Mesenchymal stem cell (in vitro differentiated cells and primary cell): ENCODE measurements around the gene CRB1.

ENCODE experiments used
- DNase-seq: peaks from one replicate; pipeline ENCODE4 v3.0.0-alpha.2; 2013
- H2AFZ ChIP-seq: one replicate; pipeline ENCODE4 v1.6.1; 2013; ENCODE audit warnings: low read depth, mild to moderate bottlenecking, control low read depth, inconsistent platforms, low read length, moderate library complexity
- H2AK5ac ChIP-seq: 2 replicates; pipeline ENCODE4 v1.6.1; 2013; ENCODE audit warnings: low read length, moderate library complexity, mild to moderate bottlenecking, inconsistent platforms; ENCODE audit not compliant: severe bottlenecking
- H2BK120ac ChIP-seq: one replicate; pipeline ENCODE4 v1.6.1; 2013; ENCODE audit warnings: low read depth, mild to moderate bottlenecking, inconsistent platforms, low read length, moderate library complexity
- H2BK12ac ChIP-seq, 2 experiments: one replicate each; pipeline ENCODE4 v1.6.1; 2013; ENCODE audit warnings: inconsistent platforms in 2 of 2, low read length in 2 of 2, mild to moderate bottlenecking in 2 of 2, moderate library complexity in 2 of 2, control low read depth in 1 of 2
- H2BK15ac ChIP-seq: one replicate; pipeline ENCODE4 v1.6.1; 2013; ENCODE audit warnings: mild to moderate bottlenecking, low read depth, inconsistent platforms; ENCODE audit not compliant: poor library complexity, severe bottlenecking
- H2BK5ac ChIP-seq: 2 replicates; pipeline ENCODE4 v1.6.1; 2013; ENCODE audit warnings: low read depth, mild to moderate bottlenecking, low read length, control low read depth, inconsistent platforms; ENCODE audit not compliant: poor library complexity, severe bottlenecking
- H3K14ac ChIP-seq, 2 experiments: one replicate each; pipeline ENCODE4 v1.6.1; 2013; ENCODE audit warnings: inconsistent platforms in 2 of 2, low read length in 2 of 2, control low read depth in 1 of 2, mild to moderate bottlenecking in 1 of 2, moderate library complexity in 1 of 2
- H3K18ac ChIP-seq, 2 experiments: one replicate each; pipeline ENCODE4 v1.6.1; 2013; ENCODE audit warnings: inconsistent platforms in 2 of 2, low read length in 2 of 2, control low read depth in 1 of 2, low read depth in 1 of 2, mild to moderate bottlenecking in 1 of 2
- H3K23ac ChIP-seq, 2 experiments: one replicate each; pipeline ENCODE4 v1.6.1; 2013; ENCODE audit warnings: inconsistent platforms in 2 of 2, low read length in 2 of 2, mild to moderate bottlenecking in 2 of 2, moderate library complexity in 2 of 2, control low read depth in 1 of 2
- H3K27ac ChIP-seq: 2 replicates; pipeline ENCODE4 v1.5.1; 2013; ENCODE audit warnings: mild to moderate bottlenecking, moderate library complexity, low read length, control low read depth, inconsistent platforms; ENCODE audit not compliant: poor library complexity, severe bottlenecking
- H3K27me3 ChIP-seq, 2 experiments: 2 replicates each; pipeline versions ENCODE4 v1.6.1 to v1.7.0; 2013; ENCODE audit warnings: low read length in 2 of 2, mild to moderate bottlenecking in 2 of 2, moderate library complexity in 2 of 2, control low read depth in 1 of 2, inconsistent platforms in 1 of 2; ENCODE audit not compliant: control insufficient read depth in 1 of 2, insufficient read depth in 1 of 2
- H3K36me3 ChIP-seq, 2 experiments: 2 replicates each; pipeline versions ENCODE4 v1.6.1 to v1.7.0; 2013; ENCODE audit warnings: low read length in 2 of 2, control low read depth in 1 of 2, inconsistent platforms in 1 of 2, low read depth in 1 of 2, mild to moderate bottlenecking in 1 of 2; ENCODE audit not compliant: insufficient read depth in 2 of 2, control insufficient read depth in 1 of 2
- H3K4ac ChIP-seq, 2 experiments: one replicate each; pipeline ENCODE4 v1.6.1; 2013; ENCODE audit warnings: inconsistent platforms in 2 of 2, low read length in 2 of 2, mild to moderate bottlenecking in 2 of 2, moderate library complexity in 2 of 2, control low read depth in 1 of 2, low read depth in 1 of 2
- H3K4me1 ChIP-seq: 2 replicates; pipeline ENCODE4 v1.6.1; 2013; ENCODE audit warnings: low read depth, low read length, control low read depth; ENCODE audit not compliant: control insufficient read depth, insufficient read depth
- H3K4me2 ChIP-seq: 2 replicates; pipeline ENCODE4 v1.6.1; 2013; ENCODE audit warnings: low read length, mild to moderate bottlenecking, inconsistent platforms; ENCODE audit not compliant: poor library complexity, severe bottlenecking
- H3K4me3 ChIP-seq, 2 experiments: 2 replicates each; pipeline versions ENCODE4 v1.5.1 to v1.7.0; 2013; ENCODE audit warnings: low read length in 2 of 2, mild to moderate bottlenecking in 2 of 2, control low read depth in 1 of 2, low read depth in 1 of 2; ENCODE audit not compliant: insufficient read depth in 1 of 2
- H3K79me1 ChIP-seq: replicated peaks from 2 replicates; pipeline ENCODE4 v1.6.1; 2013; ENCODE audit warnings: mild to moderate bottlenecking, control low read depth, low read length, inconsistent platforms; ENCODE audit not compliant: poor library complexity, severe bottlenecking
- H3K9ac ChIP-seq: 2 replicates; pipeline ENCODE4 v1.7.0; 2013; ENCODE audit warnings: mild to moderate bottlenecking, low read length, moderate library complexity
- H3K9me3 ChIP-seq: 2 replicates; pipeline ENCODE4 v1.7.0; 2013; ENCODE audit warnings: mild to moderate bottlenecking, low read length; ENCODE audit not compliant: control insufficient read depth
- H4K8ac ChIP-seq: one replicate; pipeline ENCODE4 v1.6.1; 2013; ENCODE audit warnings: inconsistent platforms, mild to moderate bottlenecking, low read length, moderate library complexity
- H4K91ac ChIP-seq: one replicate; pipeline ENCODE4 v1.6.1; 2013; ENCODE audit warnings: mild to moderate bottlenecking, low read length, inconsistent platforms
- WGBS: methylation state at CpG from one replicate; pipeline ENCODE4 v1.1.7; 2013; ENCODE audit warnings: mixed read lengths; 5-methylcytosine and 5-hydroxymethylcytosine counted together

CRB1 gene

GRCh38 chr1:197418693-197419092 lies 150.6 kb downstream of the CRB1 start:
- no peak overlapping the region for H3K23ac ChIP-seq
- H3K4me3 ChIP-seq = no peak overlapping the region
- no peak overlapping the region for H2BK15ac ChIP-seq
- no peak for DNase-seq
- no peak overlapping the region for H3K18ac ChIP-seq
- no peak overlapping the region for H3K4ac ChIP-seq
- H2BK5ac ChIP-seq = no peak overlapping the region
- no peaks in the 10 kb centered on the region for H3K4me1 ChIP-seq
- H3K27me3 ChIP-seq = no peaks in the 10 kb centered on the region
- no peak overlapping the region for H3K4me2 ChIP-seq
- WGBS = no CpG with 5 or more reads among the region's 1 CpG
- no peak overlapping the region for H3K9ac ChIP-seq
- no peak overlapping the region for H2BK120ac ChIP-seq
- H4K8ac ChIP-seq = no peak overlapping the region
- no peaks in the 10 kb centered on the region for H3K36me3 ChIP-seq
- no peak overlapping the region for H3K14ac ChIP-seq
- H2AK5ac ChIP-seq = no peak overlapping the region
- H3K79me1 ChIP-seq = no peaks in the 10 kb centered on the region
- H3K27ac ChIP-seq = no peak overlapping the region
- H2BK12ac ChIP-seq = no peak overlapping the region
- H2AFZ ChIP-seq = no peak overlapping the region
- no peaks in the 10 kb centered on the region for H3K9me3 ChIP-seq
- no peak overlapping the region for H4K91ac ChIP-seq

- Histone ChIP-seq H3K4ac (no peak overlapping the region), H3K27ac (no peak overlapping the region), H3K4me3 (no peak overlapping the region), H3K14ac (no peak overlapping the region), H2BK5ac (no peak overlapping the region), H3K9ac (no peak overlapping the region), H3K9me3 (no peaks in the 10 kb centered on the region), H3K79me1 (no peaks in the 10 kb centered on the region), H3K23ac (no peak overlapping the region), H2BK15ac (no peak overlapping the region), H3K27me3 (no peaks in the 10 kb centered on the region), H3K18ac (no peak overlapping the region), H3K36me3 (no peaks in the 10 kb centered on the region), H2AFZ (no peak overlapping the region), H2AK5ac (no peak overlapping the region), H3K4me1 (no peaks in the 10 kb centered on the region), H4K8ac (no peak overlapping the region), H4K91ac (no peak overlapping the region), H3K4me2 (no peak overlapping the region), H2BK120ac (no peak overlapping the region), H2BK12ac (no peak overlapping the region)
- WGBS = no CpG with 5 or more reads among the region's 1 CpG
- peak; percentile 26 for DNase-seq
Measured at GRCh38 chr1:197422993-197423392, 154.9 kb downstream of the CRB1 start.

GRCh38 chr1:197424380-197424779 lies 156.3 kb downstream of the CRB1 start:
- H2BK15ac ChIP-seq = no peak overlapping the region
- no peak overlapping the region for H4K91ac ChIP-seq
- H3K18ac ChIP-seq = no peak overlapping the region
- no peaks in the 10 kb centered on the region for H3K79me1 ChIP-seq
- no peak overlapping the region for H3K14ac ChIP-seq
- H3K36me3 ChIP-seq = no peaks in the 10 kb centered on the region
- no peak overlapping the region for H4K8ac ChIP-seq
- no peak overlapping the region for H3K4ac ChIP-seq
- no peak overlapping the region for H3K27ac ChIP-seq
- no peak overlapping the region for H3K4me3 ChIP-seq
- H3K27me3 ChIP-seq = no peaks in the 10 kb centered on the region
- H2BK120ac ChIP-seq = no peak overlapping the region
- no peak overlapping the region for H2BK12ac ChIP-seq
- H3K9me3 ChIP-seq = no peaks in the 10 kb centered on the region
- no peak overlapping the region for H3K4me2 ChIP-seq
- no peak overlapping the region for H2AFZ ChIP-seq
- H3K9ac ChIP-seq = no peak overlapping the region
- no peak overlapping the region for H2BK5ac ChIP-seq
- DNase-seq = no peak
- H2AK5ac ChIP-seq = no peak overlapping the region
- WGBS = 98% methylated on average over 4 of the region's 6 CpGs
- no peaks in the 10 kb centered on the region for H3K4me1 ChIP-seq
- no peak overlapping the region for H3K23ac ChIP-seq

GRCh38 chr1:197429372-197429771 lies 161.3 kb downstream of the CRB1 start:
- Histone ChIP-seq H2AK5ac (no peak overlapping the region), H3K9me3 (no peaks in the 10 kb centered on the region), H4K91ac (no peak overlapping the region), H3K14ac (no peak overlapping the region), H3K4ac (no peak overlapping the region), H3K4me1 (no peaks in the 10 kb centered on the region), H3K79me1 (no peaks in the 10 kb centered on the region), H3K4me2 (no peak overlapping the region), H2BK5ac (no peak overlapping the region), H2BK120ac (no peak overlapping the region), H3K23ac (no peak overlapping the region), H3K4me3 (no peak overlapping the region), H2BK15ac (no peak overlapping the region), H3K27me3 (no peaks in the 10 kb centered on the region), H3K18ac (no peak overlapping the region), H2AFZ (no peak overlapping the region), H4K8ac (no peak overlapping the region), H3K36me3 (no peaks in the 10 kb centered on the region), H3K27ac (no peak overlapping the region), H3K9ac (no peak overlapping the region), H2BK12ac (no peak overlapping the region)
- no peak for DNase-seq
- 86% methylated on average over 4 of the region's 7 CpGs for WGBS
